Measurements from ENCODE around the gene GTPBP8.
A peak's percentile ranks its signal among the peaks of the same experiment; 100 is the strongest.

Gene GTPBP8

GRCh38 chr3:112990672-112991602, at the start of gene GTPBP8:
TSS of gene GTPBP8 (plus strand) at chr3:112990984. CDS start at chr3:112991000, 16 bp downstream.
- DNase-seq (ENCODE audit: low read depth in 2 of 2), result peak; percentile 65 to 77

GRCh38 chr3:112948346-112948838, 42.4 kb upstream of the GTPBP8 start:
- no peak for DNase-seq (ENCODE audit: low read depth in 2 of 2)

- DNase-seq (ENCODE audit: low read depth in 2 of 2), result no peak
Measured at GRCh38 chr3:112956351-112956750, 34.4 kb upstream of the GTPBP8 start.

GRCh38 chr3:112958811-112959560, 31.8 kb upstream of the GTPBP8 start:
- DNase-seq (ENCODE audit: low read depth in 2 of 2), result no peak

GRCh38 chr3:112963683-112964082, 27.1 kb upstream of the GTPBP8 start:
- DNase-seq (ENCODE audit: low read depth in 2 of 2), result no peak

GRCh38 chr3:112965656-112966055, 25.1 kb upstream of the GTPBP8 start:
- DNase-seq (ENCODE audit: low read depth in 2 of 2), result no peak

GRCh38 chr3:112966633-112967032, 24.2 kb upstream of the GTPBP8 start:
- no peak for DNase-seq (ENCODE audit: low read depth in 2 of 2)

GRCh38 chr3:112967425-112967824, 23.4 kb upstream of the GTPBP8 start:
- no peak for DNase-seq (ENCODE audit: low read depth in 2 of 2)

GRCh38 chr3:112967828-112968227, 23.0 kb upstream of the GTPBP8 start:
- DNase-seq (ENCODE audit: low read depth in 2 of 2), result no peak

- no peak for DNase-seq (ENCODE audit: low read depth in 2 of 2)
Measured at GRCh38 chr3:112972158-112972557, 18.6 kb upstream of the GTPBP8 start.

GRCh38 chr3:112973325-112974177, 17.2 kb upstream of the GTPBP8 start:
- DNase-seq (ENCODE audit: low read depth in 2 of 2), result peak; percentile 27 to 64

- DNase-seq (ENCODE audit: low read depth in 2 of 2), result no peak
Measured at GRCh38 chr3:112974178-112974517, 16.6 kb upstream of the GTPBP8 start.

GRCh38 chr3:112974894-112975293, 15.9 kb upstream of the GTPBP8 start, which contains the start of gene CD200R1:
TSS of gene CD200R1 (minus strand) at chr3:112975103. CDS start at chr3:112974857, 246 bp downstream.
- DNase-seq (ENCODE audit: low read depth in 2 of 2), result no peak

- no peak for DNase-seq (ENCODE audit: low read depth in 2 of 2)
Measured at GRCh38 chr3:112976001-112976400, 14.8 kb upstream of the GTPBP8 start.

GRCh38 chr3:112976953-112977352, 13.8 kb upstream of the GTPBP8 start:
- no peak for DNase-seq (ENCODE audit: low read depth in 2 of 2)

- no peak for DNase-seq (ENCODE audit: low read depth in 2 of 2)
Measured at GRCh38 chr3:112979244-112979832, 11.4 kb upstream of the GTPBP8 start.

- DNase-seq (ENCODE audit: low read depth in 2 of 2), result no peak
Measured at GRCh38 chr3:112980080-112980479, 10.7 kb upstream of the GTPBP8 start.

GRCh38 chr3:112982710-112983109, 8.1 kb upstream of the GTPBP8 start:
- DNase-seq (ENCODE audit: low read depth in 2 of 2), result no peak

GRCh38 chr3:112984485-112984884, 6.3 kb upstream of the GTPBP8 start:
- DNase-seq (ENCODE audit: low read depth in 2 of 2), result peak in 1 of 2 donors; percentile 35

GRCh38 chr3:112987710-112988334, 3.0 kb upstream of the GTPBP8 start:
- no peak for DNase-seq (ENCODE audit: low read depth in 2 of 2)

GRCh38 chr3:112995800-112996199, 5.0 kb downstream of the GTPBP8 start:
- DNase-seq (ENCODE audit: low read depth in 2 of 2), result no peak
